Kidney (tissue), 14 donors: Measurements from ENCODE around the gene ARHGAP22. TPM values are rescaled to one million over a fixed set of nuclear protein-coding genes. Genes with fewer than 3 reads are reported as not detected.

Source experiments
- DNase-seq, 5 donors: peaks; one replicate each; pipeline ENCODE4 v3.0.0-alpha.2; 2013 to 2020
- FAIRE-seq: peaks from 2 replicates; lab custom pipeline; 2012; peaks lifted over from hg19 to GRCh38; lab: Jason Lieb, UNC
- H3K27ac ChIP-seq, 2 donors: one replicate each; pipeline ENCODE4 v1.7.0; 2013; ENCODE audit warnings: low read depth in 2 of 2, low read length in 2 of 2, inconsistent platforms in 1 of 2
- H3K27me3 ChIP-seq: one replicate; pipeline ENCODE4 v1.7.1; 2013; ENCODE audit warnings: low read length, inconsistent platforms; ENCODE audit not compliant: control insufficient read depth, insufficient read depth
- H3K36me3 ChIP-seq, 3 donors: one replicate each; pipeline versions ENCODE4 v1.7.0 to v1.7.1; 2013; ENCODE audit warnings: low read length in 3 of 3, control low read depth in 1 of 3, inconsistent platforms in 1 of 3; ENCODE audit not compliant: insufficient read depth in 3 of 3, control insufficient read depth in 2 of 3
- H3K4me1 ChIP-seq, 3 donors: one replicate each; pipeline versions ENCODE4 v1.7.0 to v1.7.1; 2013; ENCODE audit warnings: low read length in 3 of 3, inconsistent platforms in 1 of 3, low read depth in 1 of 3; ENCODE audit not compliant: control insufficient read depth in 2 of 3, insufficient read depth in 2 of 3
- H3K4me3 ChIP-seq, 3 donors: one replicate each; pipeline versions ENCODE4 v1.7.0 to v1.8.1; 2013; ENCODE audit warnings: low read length in 3 of 3, control low read depth in 1 of 3, inconsistent platforms in 1 of 3
- H3K9ac ChIP-seq, 3 donors: one replicate each; pipeline versions ENCODE4 v1.7.0 to v1.7.1; 2013; ENCODE audit warnings: low read length in 3 of 3, control low read depth in 1 of 3, inconsistent platforms in 1 of 3
- H3K9me3 ChIP-seq, 3 donors: one replicate each; pipeline versions ENCODE4 v1.7.0 to v1.7.1; 2013; ENCODE audit warnings: low read length in 3 of 3, control low read depth in 1 of 3, inconsistent platforms in 1 of 3; ENCODE audit not compliant: control insufficient read depth in 2 of 3, insufficient read depth in 1 of 3
- intact Hi-C: fragments of 100-400 bp; cut with DNase I; formaldehyde crosslinking; loops from one replicate; pipeline ENCODE4 v1.11.1; 2022
- polyA plus RNA-seq: library from polyadenylated mRNA; stranded (reverse); fragments of 350-450 nt; fragmentation: Illumina TruSeq; extraction: RNeasy Lipid Tissue Mini Kit (QIAGEN cat#74804); gene quantifications from one replicate; pipeline ENCODE4 v1.2.3, GENCODE V29; 2014; ENCODE audit warnings: low read depth, low replicate concordance; ENCODE audit not compliant: insufficient read depth
- total RNA-seq: library from RNA; stranded (reverse); fragmentation: NEBNext Ultra II Directional; extraction: Animal tissue kit (Norgen Biotek cat#: 25700); gene quantifications from one replicate; pipeline ENCODE4 v1.2.1, GENCODE V29; 2021
- TF ChIP-seq, protein P1 (sequence below): IDR thresholded peaks from 3 replicates; pipeline ENCODE4 v1.5.1; 2012; ENCODE audit warnings: mild to moderate bottlenecking, moderate library complexity, borderline replicate concordance; ENCODE audit not compliant: insufficient read depth; ENCODE audit errors: extremely low read depth
- donor health status: control.
- donor health status: control.
- donor health status: control.
- donor health status: control.
- donor health status: control.
- donor health status: DM: yes; HTN: yes; CAD: no.
- donor health status: Normal renal cell carcinoma (clear cell type).

The ARHGAP22 gene
- total and polyA plus RNA-seq, 2 donors from 2014 or later: 0.62 to 6.6 TPM

GRCh38 chr10:48634198-48634983 lies 29.5 kb upstream of the ARHGAP22 start:
- peak in 1 of 5 donors; percentile 63 for DNase-seq
- H3K27me3 ChIP-seq: no peaks in the 10 kb centered on the region
- H3K4me3 ChIP-seq: no peak overlapping the region
- no peaks in the 10 kb centered on the region for H3K36me3 ChIP-seq
- H3K27ac ChIP-seq: no peak overlapping the region
- intact Hi-C loops: no loop called here
- no peaks in the 10 kb centered on the region for H3K4me1 ChIP-seq
- FAIRE-seq: no peak
- TF ChIP-seq, protein P1, sequence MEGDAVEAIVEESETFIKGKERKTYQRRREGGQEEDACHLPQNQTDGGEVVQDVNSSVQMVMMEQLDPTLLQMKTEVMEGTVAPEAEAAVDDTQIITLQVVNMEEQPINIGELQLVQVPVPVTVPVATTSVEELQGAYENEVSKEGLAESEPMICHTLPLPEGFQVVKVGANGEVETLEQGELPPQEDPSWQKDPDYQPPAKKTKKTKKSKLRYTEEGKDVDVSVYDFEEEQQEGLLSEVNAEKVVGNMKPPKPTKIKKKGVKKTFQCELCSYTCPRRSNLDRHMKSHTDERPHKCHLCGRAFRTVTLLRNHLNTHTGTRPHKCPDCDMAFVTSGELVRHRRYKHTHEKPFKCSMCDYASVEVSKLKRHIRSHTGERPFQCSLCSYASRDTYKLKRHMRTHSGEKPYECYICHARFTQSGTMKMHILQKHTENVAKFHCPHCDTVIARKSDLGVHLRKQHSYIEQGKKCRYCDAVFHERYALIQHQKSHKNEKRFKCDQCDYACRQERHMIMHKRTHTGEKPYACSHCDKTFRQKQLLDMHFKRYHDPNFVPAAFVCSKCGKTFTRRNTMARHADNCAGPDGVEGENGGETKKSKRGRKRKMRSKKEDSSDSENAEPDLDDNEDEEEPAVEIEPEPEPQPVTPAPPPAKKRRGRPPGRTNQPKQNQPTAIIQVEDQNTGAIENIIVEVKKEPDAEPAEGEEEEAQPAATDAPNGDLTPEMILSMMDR: no peak
- H3K9me3 ChIP-seq: no peaks in the 10 kb centered on the region
- H3K9ac ChIP-seq: no peak overlapping the region

- Histone ChIP-seq H3K4me3 (no peak overlapping the region), H3K27ac (no peak overlapping the region), H3K9me3 (no peaks in the 10 kb centered on the region), H3K27me3 (no peaks in the 10 kb centered on the region), H3K4me1 (no peaks in the 10 kb centered on the region), H3K9ac (no peak overlapping the region), H3K36me3 (no peaks in the 10 kb centered on the region)
- TF ChIP-seq, protein P1: no peak
- DNase-seq (no peak), FAIRE-seq (no peak)
- intact Hi-C loops: no loop called here
Measured at GRCh38 chr10:48633381-48634197, 28.7 kb upstream of the ARHGAP22 start.

DNA sequence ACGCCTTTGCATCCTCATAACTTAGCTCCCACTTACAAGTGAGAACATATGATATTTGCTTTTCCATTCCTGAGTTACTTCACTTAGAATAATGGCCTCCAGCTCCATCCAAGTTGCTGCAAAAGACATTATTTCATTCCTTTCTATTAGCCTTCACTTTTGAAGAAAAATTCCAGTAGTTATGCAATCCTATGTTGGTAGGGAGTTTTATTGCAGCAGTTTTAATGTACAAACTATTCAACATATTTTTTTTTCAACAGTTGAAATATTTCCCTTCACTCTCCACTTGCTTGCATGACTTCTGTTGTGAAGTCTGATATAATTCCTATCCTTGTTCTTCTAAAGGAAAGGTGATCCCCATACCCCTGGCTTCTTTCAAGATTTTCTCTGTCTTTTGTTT lies 27.3 kb upstream of the ARHGAP22 start:
- intact Hi-C loops: no loop called here
- FAIRE-seq: no peak
- TF ChIP-seq, protein P1: no peak

More for the DNA sequence above, 27.3 kb upstream of the ARHGAP22 start:
- no peaks in the 10 kb centered on the region for H3K36me3 ChIP-seq
- no peaks in the 10 kb centered on the region for H3K4me1 ChIP-seq
- no peak for DNase-seq
- H3K9ac ChIP-seq: no peak overlapping the region
- H3K27ac ChIP-seq: no peak overlapping the region
- no peaks in the 10 kb centered on the region for H3K27me3 ChIP-seq
- H3K4me3 ChIP-seq: no peak overlapping the region
- H3K9me3 ChIP-seq: no peaks in the 10 kb centered on the region
